Pancreas (tissue), 10 donors: ENCODE data around the gene FAM168A. TPM values are rescaled to one million over a fixed set of nuclear protein-coding genes. Genes with fewer than 3 reads are reported as not detected.

Experiments used
- ATAC-seq, 4 donors: fragments of 200-7000 bp; cut with Tn5 transposase; one replicate each; pipeline versions ENCODE4 v1.8.0 to v1.9.1; 2020; ENCODE audit warnings: mild to moderate bottlenecking in 4 of 4, moderate library complexity in 4 of 4
- DNase-seq, 6 donors: peaks; one replicate each; pipeline ENCODE4 v3.0.0-alpha.2; 2020
- FAIRE-seq: peaks from 2 replicates; lab custom pipeline; 2012; peaks lifted over from hg19 to GRCh38; lab: Jason Lieb, UNC
- H3K27ac ChIP-seq, 4 donors: fragments of 200-600 bp; sonication (generic); 1 replicate in 3 of 4; 2 replicates in 1 of 4; pipeline versions ENCODE4 v1.5.0 to v1.8.0; 2020
- H3K27me3 ChIP-seq, 4 donors: fragments of 200-600 bp; one replicate each; pipeline ENCODE4 v1.8.0; 2021
- H3K36me3 ChIP-seq, 3 donors: fragments of 200-600 bp; sonication (generic) in 1 of 3; one replicate each; pipeline versions ENCODE4 v1.5.0 to v1.8.0; 2020 to 2021
- H3K4me1 ChIP-seq, 3 donors: fragments of 200-600 bp; one replicate each; pipeline ENCODE4 v1.8.0; 2021
- H3K4me3 ChIP-seq, 4 donors: fragments of 200-600 bp; sonication (generic) in 2 of 4; one replicate each; pipeline versions ENCODE4 v1.5.0 to v1.8.0; 2020 to 2021
- H3K9me3 ChIP-seq, 4 donors: fragments of 200-600 bp; one replicate each; pipeline ENCODE4 v1.8.0; 2021
- CTCF ChIP-seq, 4 donors: fragments of 200-600 bp; sonication (generic) in 3 of 4; IDR thresholded peaks; one replicate each; pipeline versions ENCODE4 v1.5.0 to v1.8.0; 2021; ENCODE audit warnings: antibody characterized with exemption in 4 of 4
- WGBS, 2 donors: extraction: QIAGEN DNeasy Blood & Tissue Kit; methylation state at CpG; one replicate each; pipeline ENCODE4 v1.1.7; 2013; 5-methylcytosine and 5-hydroxymethylcytosine counted together
- intact Hi-C, 3 donors: fragments of 100-400 bp; cut with DNase I; formaldehyde crosslinking; loops; one replicate each; pipeline versions ENCODE4 v1.11.1 to v1.14.2; 2022
- polyA plus RNA-seq, 2 donors: library from polyadenylated mRNA; stranded (reverse); fragments of 200-250 nt; gene quantifications; one replicate each; pipeline ENCODE4 v1.2.3, GENCODE V29; 2013
- total RNA-seq, 6 donors: library from RNA; stranded (reverse); fragmentation: NEBNext Ultra II Directional in 4 of 6; extraction: Animal tissue kit (Norgen Biotek cat#: 25700) in 4 of 6; gene quantifications; one replicate each; pipeline versions ENCODE4 v1.2.1 to v1.2.4, GENCODE V29; 2021 to 2023
- donor health status: healthy with polysubstance abuse.
- donor health status: DM: no; HTN: no; CAD: no; lungs with moderate emphysema.
- donor health status: DM: no; HTN: no; CAD: no.
- donor health status: control.
- donor health status: control.
- donor health status: Bipolar disorder and iron deficiency.
- donor health status: DM: yes; HTN: yes; CAD: no.
- donor health status: DM: no; HTN: no; CAD: no.
- donor health status: DM: no; HTN: no; CAD: no.
- donor health status: DM: yes; HTN: yes; CAD: no.

The FAM168A gene
- total and polyA plus RNA-seq, 8 donors, result 4.9 to 22.5 (median 13.4) TPM

GRCh38 chr11:73509188-73509587 is 88.7 kb downstream of the FAM168A start:
- TF ChIP-seq CTCF (IDR thresholded peaks at IDR 0.05), result no peak
- ATAC-seq (no peak), FAIRE-seq (no peak), DNase-seq (no peak)
- no peaks in the 10 kb centered on the region for H3K27me3 ChIP-seq
- H3K4me1 ChIP-seq, result no peaks in the 10 kb centered on the region
- no peak overlapping the region for H3K4me3 ChIP-seq
- H3K9me3 ChIP-seq, result no peaks in the 10 kb centered on the region
- H3K36me3 ChIP-seq, result no peaks in the 10 kb centered on the region
- intact Hi-C loops, result no loop called here
- WGBS, 2 donors, result 15 to 37% methylated on average over 1 of the region's 1 CpG
- no peak overlapping the region for H3K27ac ChIP-seq

DNA sequence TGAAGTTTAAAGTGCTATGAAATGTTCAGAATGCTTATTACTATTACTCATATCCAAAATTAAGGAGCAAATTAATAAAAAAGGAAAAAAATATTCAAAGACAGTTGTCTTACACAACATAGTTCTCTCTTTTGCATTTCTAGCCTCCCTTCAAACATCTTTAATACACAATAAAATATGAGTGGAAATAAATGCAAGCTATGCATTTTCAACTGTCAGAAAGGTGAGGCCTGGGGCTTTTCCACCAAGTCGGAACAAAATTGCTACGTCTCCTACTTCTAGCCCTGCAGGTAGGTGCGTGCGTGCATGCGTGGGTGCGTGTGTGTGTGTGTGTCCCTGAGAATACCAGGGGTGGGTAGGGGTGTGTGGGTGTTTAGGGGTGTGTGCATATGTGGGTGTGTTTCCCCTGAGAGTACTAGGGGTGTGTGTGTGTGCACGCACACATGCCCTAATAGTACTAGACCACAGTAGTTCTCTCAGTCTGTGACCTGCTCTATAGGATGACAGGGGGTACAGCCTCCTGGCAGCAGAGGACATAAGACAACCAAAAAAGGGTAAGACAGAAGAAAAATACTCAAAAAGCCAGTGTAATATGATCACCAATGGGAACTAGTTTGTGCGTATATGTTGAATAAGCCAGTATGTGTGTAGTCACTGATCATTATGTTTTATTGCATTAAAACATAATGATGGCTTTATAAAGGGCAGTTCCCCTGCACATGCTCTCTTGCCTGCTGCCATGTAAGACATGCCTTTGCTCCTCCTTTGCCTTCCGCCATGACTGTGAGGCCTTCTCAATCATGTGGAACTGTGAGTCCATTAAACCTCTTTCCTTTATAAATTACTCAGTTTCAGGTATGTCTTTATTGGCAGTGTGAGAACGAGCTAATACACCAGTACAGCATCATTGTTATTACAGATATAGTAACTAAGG is 89.4 kb downstream of the FAM168A start:
- WGBS, 2 donors, result 97 to 98% methylated on average over 10 of the region's 10 CpGs
- no peak for DNase-seq
- TF ChIP-seq CTCF (IDR thresholded peaks at IDR 0.05), result no peak
- no peaks in the 10 kb centered on the region for H3K9me3 ChIP-seq
- no peak for ATAC-seq
- intact Hi-C loops, result no loop called here
- no peak for FAIRE-seq
- H3K27ac ChIP-seq, result no peak overlapping the region
- H3K4me1 ChIP-seq, result no peaks in the 10 kb centered on the region
- H3K36me3 ChIP-seq, result no peaks in the 10 kb centered on the region
- no peak overlapping the region for H3K4me3 ChIP-seq
- no peaks in the 10 kb centered on the region for H3K27me3 ChIP-seq

GRCh38 chr11:73507086-73507485 is 90.8 kb downstream of the FAM168A start:
- intact Hi-C loops, result no loop called here
- no peaks in the 10 kb centered on the region for H3K27me3 ChIP-seq
- no peaks in the 10 kb centered on the region for H3K36me3 ChIP-seq
- no peak for DNase-seq
- TF ChIP-seq CTCF (IDR thresholded peaks at IDR 0.05), result no peak
- H3K9me3 ChIP-seq, result no peaks in the 10 kb centered on the region
- H3K27ac ChIP-seq, result no peak overlapping the region
- WGBS, 2 donors, result 68 to 69% methylated on average over 2 of the region's 2 CpGs
- no peak for FAIRE-seq
- no peak for ATAC-seq
- no peak overlapping the region for H3K4me3 ChIP-seq
- H3K4me1 ChIP-seq, result no peaks in the 10 kb centered on the region

DNA sequence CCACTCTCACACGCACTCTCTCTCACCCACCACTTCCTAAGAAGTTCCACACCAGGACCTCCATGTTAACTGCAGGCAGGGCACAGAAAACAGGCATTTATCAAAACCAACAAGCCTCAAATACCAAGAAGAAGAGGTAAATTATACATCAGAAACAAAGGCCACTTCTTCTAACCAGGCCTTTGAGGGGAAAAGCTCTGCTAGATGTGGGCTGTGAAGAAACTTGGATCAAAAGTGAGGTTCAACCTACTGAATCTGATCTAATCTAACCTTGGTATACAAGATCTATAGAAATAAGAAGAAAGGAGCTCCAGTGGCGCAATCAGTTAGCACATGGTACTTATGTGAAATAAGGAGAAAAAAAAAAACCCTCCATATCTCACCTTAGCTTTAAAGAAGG is 91.9 kb downstream of the FAM168A start:
- no peak overlapping the region for H3K27ac ChIP-seq
- no peaks in the 10 kb centered on the region for H3K27me3 ChIP-seq
- ATAC-seq (no peak), DNase-seq (no peak), FAIRE-seq (no peak)
- intact Hi-C loops, result no loop called here
- no peaks in the 10 kb centered on the region for H3K4me1 ChIP-seq
- TF ChIP-seq CTCF (IDR thresholded peaks at IDR 0.05), result no peak
- WGBS, 2 donors, result 96 to 98% methylated on average over 2 of the region's 2 CpGs
- no peaks in the 10 kb centered on the region for H3K9me3 ChIP-seq
- H3K4me3 ChIP-seq, result no peak overlapping the region
- no peaks in the 10 kb centered on the region for H3K36me3 ChIP-seq

GRCh38 chr11:73498343-73498742 is 99.6 kb downstream of the FAM168A start:
- H3K27ac ChIP-seq, result no peak overlapping the region
- intact Hi-C loops, result no loop called here
- WGBS, 2 donors, result 85 to 90% methylated on average over 6 of the region's 6 CpGs
- no peaks in the 10 kb centered on the region for H3K9me3 ChIP-seq
- H3K4me1 ChIP-seq, result no peaks in the 10 kb centered on the region
- no peaks in the 10 kb centered on the region for H3K36me3 ChIP-seq
- FAIRE-seq (no peak), ATAC-seq (no peak), DNase-seq (peak in 1 of 6 donors; percentile 32)
- H3K4me3 ChIP-seq, result no peak overlapping the region
- TF ChIP-seq CTCF (IDR thresholded peaks at IDR 0.05), result no peak
- H3K27me3 ChIP-seq, result no peaks in the 10 kb centered on the region
